Measurements from ENCODE around the gene EML6. TPM values are rescaled to one million over a fixed set of nuclear protein-coding genes. Genes with fewer than 3 reads are reported as not detected.
A peak's percentile ranks its signal among the peaks of the same experiment; 100 is the strongest.
"Not testable (repeated sequence)": the region's sequence is repeated elsewhere in the genome, so short reads cannot be mapped to it uniquely, and the experiment has no call there.

The EML6 gene
- total RNA-seq, 1 experiment from 2014 or later: 0.95 TPM

- DNase-seq (ENCODE audit: low read depth, low spot score): no peak
- in situ Hi-C loops (cut with HindIII; ENCODE audit: low pct_unique_long_range_greater_than_20kb, low sequenced_read_pairs): no loop called here
Measured at GRCh38 chr2:54853616-54854310, 130.3 kb downstream of the EML6 start.

GRCh38 chr2:54855434-54855833 lies 132.0 kb downstream of the EML6 start:
- no peak for DNase-seq (ENCODE audit: low read depth, low spot score)
- in situ Hi-C loops (cut with HindIII; ENCODE audit: low pct_unique_long_range_greater_than_20kb, low sequenced_read_pairs): no loop called here

- in situ Hi-C loops (cut with HindIII; ENCODE audit: low pct_unique_long_range_greater_than_20kb, low sequenced_read_pairs): no loop called here
- peak; percentile 21 for DNase-seq (ENCODE audit: low read depth, low spot score)
Measured at GRCh38 chr2:54858021-54858681, 134.7 kb downstream of the EML6 start.

- DNase-seq (ENCODE audit: low read depth, low spot score): no peak
- in situ Hi-C loops (cut with HindIII; ENCODE audit: low pct_unique_long_range_greater_than_20kb, low sequenced_read_pairs): no loop called here
Measured at GRCh38 chr2:54859416-54859815, 136.0 kb downstream of the EML6 start.

GRCh38 chr2:54859997-54860701 lies 136.7 kb downstream of the EML6 start:
- in situ Hi-C loops (cut with HindIII; ENCODE audit: low pct_unique_long_range_greater_than_20kb, low sequenced_read_pairs): no loop called here
- DNase-seq (ENCODE audit: low read depth, low spot score): no peak

- in situ Hi-C loops (cut with HindIII; ENCODE audit: low pct_unique_long_range_greater_than_20kb, low sequenced_read_pairs): no loop called here
- no peak for DNase-seq (ENCODE audit: low read depth, low spot score)
Measured at GRCh38 chr2:54862229-54862628, 138.8 kb downstream of the EML6 start.

- in situ Hi-C loops (cut with HindIII; ENCODE audit: low pct_unique_long_range_greater_than_20kb, low sequenced_read_pairs): no loop called here
- DNase-seq (ENCODE audit: low read depth, low spot score): no peak
Measured at GRCh38 chr2:54862742-54863141, 139.3 kb downstream of the EML6 start.

- DNase-seq (ENCODE audit: low read depth, low spot score): no peak
Measured at GRCh38 chr2:54863660-54864059, 140.2 kb downstream of the EML6 start.

GRCh38 chr2:54864096-54864495 lies 140.6 kb downstream of the EML6 start:
- no peak for DNase-seq (ENCODE audit: low read depth, low spot score)
- in situ Hi-C loops (cut with HindIII; ENCODE audit: low pct_unique_long_range_greater_than_20kb, low sequenced_read_pairs): no loop called here

More at GRCh38 chr2:54863660-54864059, 140.2 kb downstream of the EML6 start:
- in situ Hi-C loops (cut with HindIII; ENCODE audit: low pct_unique_long_range_greater_than_20kb, low sequenced_read_pairs): no loop called here

GRCh38 chr2:54864727-54865126 lies 141.3 kb downstream of the EML6 start:
- in situ Hi-C loops (cut with HindIII; ENCODE audit: low pct_unique_long_range_greater_than_20kb, low sequenced_read_pairs): no loop called here
- no peak for DNase-seq (ENCODE audit: low read depth, low spot score)

GRCh38 chr2:54866179-54866578 lies 142.7 kb downstream of the EML6 start:
- in situ Hi-C loops (cut with HindIII; ENCODE audit: low pct_unique_long_range_greater_than_20kb, low sequenced_read_pairs): no loop called here
- DNase-seq (ENCODE audit: low read depth, low spot score): no peak

- DNase-seq (ENCODE audit: low read depth, low spot score): no peak
- in situ Hi-C loops (cut with HindIII; ENCODE audit: low pct_unique_long_range_greater_than_20kb, low sequenced_read_pairs): no loop called here
Measured at GRCh38 chr2:54866868-54867267, 143.4 kb downstream of the EML6 start.

- DNase-seq (ENCODE audit: low read depth, low spot score): no peak
- in situ Hi-C loops (cut with HindIII; ENCODE audit: low pct_unique_long_range_greater_than_20kb, low sequenced_read_pairs): no loop called here
Measured at GRCh38 chr2:54867457-54867856, 144.0 kb downstream of the EML6 start.

- DNase-seq (ENCODE audit: low read depth, low spot score): no peak
- in situ Hi-C loops (cut with HindIII; ENCODE audit: low pct_unique_long_range_greater_than_20kb, low sequenced_read_pairs): no loop called here
Measured at GRCh38 chr2:54871457-54872107, 148.1 kb downstream of the EML6 start.

GRCh38 chr2:54872780-54873179 lies 149.3 kb downstream of the EML6 start:
- DNase-seq (ENCODE audit: low read depth, low spot score): no peak
- in situ Hi-C loops (cut with HindIII; ENCODE audit: low pct_unique_long_range_greater_than_20kb, low sequenced_read_pairs): no loop called here

- in situ Hi-C loops (cut with HindIII; ENCODE audit: low pct_unique_long_range_greater_than_20kb, low sequenced_read_pairs); DNase-seq (ENCODE audit: low read depth, low spot score): not testable (repeated sequence)
Measured at GRCh38 chr2:54873236-54873635, 149.8 kb downstream of the EML6 start.

- in situ Hi-C loops (cut with HindIII; ENCODE audit: low pct_unique_long_range_greater_than_20kb, low sequenced_read_pairs): no loop called here
- DNase-seq (ENCODE audit: low read depth, low spot score): no peak
Measured at GRCh38 chr2:54876764-54877163, 153.3 kb downstream of the EML6 start.

- no peak for DNase-seq (ENCODE audit: low read depth, low spot score)
- in situ Hi-C loops (cut with HindIII; ENCODE audit: low pct_unique_long_range_greater_than_20kb, low sequenced_read_pairs): no loop called here
Measured at GRCh38 chr2:54878182-54878581, 154.7 kb downstream of the EML6 start.

Measured in SK-MEL-5 (cell line).